HepG2 (cell line): Measurements from ENCODE around the gene ISG20. TPM values are rescaled to one million over a fixed set of nuclear protein-coding genes. Genes with fewer than 3 reads are reported as not detected.

Experiments used
- ATAC-seq: fragments of 200-7000 bp; cut with Tn5 transposase; 3 replicates; pipeline ENCODE4 v1.9.1; 2020; ENCODE audit warnings: mild to moderate bottlenecking, moderate library complexity
- BruUV-seq: library from RNA; stranded (reverse); fragments of 400-500 nt; replicated peaks from 2 replicates; lab custom pipeline; 2021; lab: Mats Ljungman, UMichigan
- CTCF ChIA-PET: fragments of 300-600 bp; formaldehyde crosslinking; extraction: SDS; loops from one replicate; lab custom pipeline; 2021; ENCODE audit warnings: low total read pairs, inconsistent platforms, low intra/inter-chr PET ratio; lab: Yijun Ruan, JAX
- POLR2A ChIA-PET: fragments of 350-600 bp; sonication (Branson Sonifier 250); formaldehyde crosslinking; loops from one replicate; lab custom pipeline; 2020; ENCODE audit warnings: antibody characterized with exemption, inconsistent platforms; lab: Yijun Ruan, JAX
- DNase-seq: peaks from one replicate; pipeline ENCODE4 v3.0.0-alpha.2; 2015; ENCODE audit warnings: low spot score
- FAIRE-seq: peaks from 3 replicates; lab custom pipeline; 2011; peaks lifted over from hg19 to GRCh38; lab: Jason Lieb, UNC
- H2AFZ ChIP-seq: one replicate; pipeline ENCODE4 v1.6.1; 2011; ENCODE audit warnings: low read length, inconsistent platforms
- H3K27ac ChIP-seq: fragments of 300-600 bp; 3 replicates; pipeline ENCODE4 v1.8.0; 2011; ENCODE audit warnings: mixed run types, mild to moderate bottlenecking, mixed read lengths, low read length, inconsistent platforms; ENCODE audit not compliant: insufficient read depth; ENCODE audit errors: extremely low read length
- H3K27me3 ChIP-seq, 2 experiments: fragments of 200-600 bp in 1 of 2; 2 replicates in 1 of 2; 3 replicates in 1 of 2; pipeline versions ENCODE4 v1.6.0 to v1.8.0; 2011; ENCODE audit warnings: low read length in 2 of 2, mild to moderate bottlenecking in 2 of 2, moderate library complexity in 2 of 2, inconsistent platforms in 1 of 2; ENCODE audit not compliant: insufficient read depth in 2 of 2, control insufficient read depth in 1 of 2
- H3K36me3 ChIP-seq, 2 experiments: fragments of 200-600 bp in 1 of 2; replicated peaks in 1 of 2; 2 replicates in 1 of 2; 3 replicates in 1 of 2; pipeline versions ENCODE4 v1.5.1 to v1.8.0; 2011; ENCODE audit warnings: low read length in 2 of 2, inconsistent platforms in 1 of 2; ENCODE audit not compliant: insufficient read depth in 2 of 2, control insufficient read depth in 1 of 2
- H3K4me1 ChIP-seq: 2 replicates; pipeline ENCODE4 v1.5.1; 2012; ENCODE audit warnings: low read length, inconsistent platforms; ENCODE audit not compliant: insufficient read depth
- H3K4me2 ChIP-seq: 2 replicates; pipeline ENCODE4 v1.6.0; 2011; ENCODE audit warnings: low read depth, low read length, inconsistent platforms
- H3K4me3 ChIP-seq, 3 experiments: fragments of 200-600 bp in 1 of 3; sonication (generic), shearing (Covaris generic) in 1 of 3; replicated peaks in 1 of 3; 2 replicates each; pipeline ENCODE4 v1.5.1; 2011 to 2016; ENCODE audit warnings: low read length in 3 of 3, inconsistent platforms in 2 of 3, low read depth in 2 of 3, mild to moderate bottlenecking in 2 of 3, control low read depth in 1 of 3, mixed read lengths in 1 of 3; ENCODE audit not compliant: insufficient read depth in 1 of 3
- H3K79me2 ChIP-seq: one replicate; pipeline ENCODE4 v1.6.1; 2011; ENCODE audit warnings: low read length, inconsistent platforms; ENCODE audit not compliant: insufficient read depth
- H3K9ac ChIP-seq: 2 replicates; pipeline ENCODE4 v1.6.0; 2011; ENCODE audit warnings: mild to moderate bottlenecking, low read depth, low read length, inconsistent platforms; ENCODE audit not compliant: insufficient read depth
- H3K9me3 ChIP-seq: 2 replicates; pipeline ENCODE4 v1.5.1; 2012; ENCODE audit warnings: mild to moderate bottlenecking, low read length
- H4K20me1 ChIP-seq: 2 replicates; pipeline ENCODE4 v1.6.0; 2011; ENCODE audit warnings: inconsistent platforms, mild to moderate bottlenecking, low read length, moderate library complexity; ENCODE audit not compliant: insufficient read depth
- ZNF768 ChIP-seq: sonication (generic); formaldehyde crosslinking; IDR thresholded peaks from 2 replicates; pipeline ENCODE4 v1.4.0; 2020; ENCODE audit warnings: missing genetic modification reagents
- WGBS: methylation state at CpG from one replicate; pipeline ENCODE4 v1.1.6; 2017; ENCODE audit warnings: low lambda C conversion rate; 5-methylcytosine and 5-hydroxymethylcytosine counted together
- in situ Hi-C: cut with HindIII; loops from 2 replicates; pipeline ENCODE4 v1.10.0; 2017; ENCODE audit warnings: low pct_unique_long_range_greater_than_20kb; ENCODE audit not compliant: extremely low pct_ligation_motif_present
- intact Hi-C: fragments of 100-400 bp; cut with micrococcal nuclease; formaldehyde crosslinking; loops from one replicate; pipeline ENCODE4 v1.10.0; 2022; ENCODE audit not compliant: unreplicated experiment
- polyA plus RNA-seq, 8 experiments: library from polyadenylated mRNA; depleted of rRNA in 3 of 8; stranded (reverse) in 7 of 8; unstranded in 1 of 8; fragments of >200 nt; fragmentation: Illumina TruSeq in 4 of 8; extraction: Trizol in 4 of 8; gene quantifications; 2 replicates each; pipeline versions ENCODE4 v1.2.1 to v1.2.3, GENCODE V29; 2011 to 2016; ENCODE audit warnings: low read depth in 4 of 8, missing spikeins in 1 of 8, mixed read lengths in 1 of 8; ENCODE audit not compliant: insufficient read depth in 1 of 8
- total RNA-seq, 5 experiments: library from RNA; depleted of rRNA; stranded (reverse); fragments of >200 nt; fragmentation: Illumina TruSeq; extraction: Trizol; gene quantifications; 2 replicates each; pipeline ENCODE4 v1.2.3, GENCODE V29; 2016; ENCODE audit warnings: low read depth in 1 of 5
- TF ChIP-seq, protein P1 (sequence below): sonication (generic); formaldehyde crosslinking; IDR thresholded peaks from 2 replicates; pipeline ENCODE4 v1.4.0; 2020; ENCODE audit warnings: missing genetic modification reagents, mild to moderate bottlenecking, borderline replicate concordance
- TF ChIP-seq, protein P2 (sequence below): sonication (generic); formaldehyde crosslinking; IDR thresholded peaks from 2 replicates; pipeline ENCODE4 v1.9.0; 2022; ENCODE audit warnings: missing genetic modification reagents, mild to moderate bottlenecking, borderline replicate concordance

ISG20 gene
- total and polyA plus RNA-seq, 2 of the 13 experiments (the other 11 are each of a cell fraction or from before 2014, with no cell fraction given) = 6.3 to 31.5 TPM

DNA sequence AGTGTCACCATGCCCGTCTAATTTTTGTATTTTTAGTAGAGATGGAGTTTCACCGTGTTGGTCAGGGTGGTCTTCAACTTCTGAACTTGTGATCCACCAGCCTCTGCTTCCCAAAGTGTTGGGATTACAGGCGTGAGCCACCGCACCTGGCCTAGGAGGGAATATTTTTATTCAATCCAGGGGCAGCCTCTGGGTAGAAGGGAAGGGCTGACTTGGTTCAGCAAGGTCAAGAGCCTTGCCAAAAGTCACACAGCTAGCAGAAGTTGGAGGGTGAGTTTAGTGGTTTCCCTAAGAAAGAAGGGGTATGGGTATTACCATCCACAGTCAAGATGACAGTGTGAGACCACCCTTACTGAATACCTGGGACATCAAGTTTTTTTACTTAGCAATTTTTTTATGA is 22.6 kb upstream of the ISG20 start:
- Histone ChIP-seq H3K4me1 (peaks cover 33% of the 10 kb centered on the region), H2AFZ (no peak overlapping the region), H3K36me3 (no peaks in the 10 kb centered on the region), H4K20me1 (no peaks in the 10 kb centered on the region), H3K4me3 (no peak overlapping the region), H3K27ac (no peak overlapping the region), H3K9me3 (no peaks in the 10 kb centered on the region), H3K4me2 (no peak overlapping the region), H3K79me2 (peaks cover 4% of the 10 kb centered on the region), H3K27me3 (no peaks in the 10 kb centered on the region), H3K9ac (no peak overlapping the region)
- FAIRE-seq (no peak), ATAC-seq (no peak), DNase-seq (no peak)
- in situ Hi-C loops = loop anchor here (5.0 kb wide), 1 partner anchor 149 kb away; the partner anchor contains the start of genes MRPL46 and MRPS11
- intact Hi-C loops = no loop called here
- peak; percentile 81 for TF ChIP-seq ZNF768 (CRISPR knock-in tag)
- TF ChIP-seq, protein P1, sequence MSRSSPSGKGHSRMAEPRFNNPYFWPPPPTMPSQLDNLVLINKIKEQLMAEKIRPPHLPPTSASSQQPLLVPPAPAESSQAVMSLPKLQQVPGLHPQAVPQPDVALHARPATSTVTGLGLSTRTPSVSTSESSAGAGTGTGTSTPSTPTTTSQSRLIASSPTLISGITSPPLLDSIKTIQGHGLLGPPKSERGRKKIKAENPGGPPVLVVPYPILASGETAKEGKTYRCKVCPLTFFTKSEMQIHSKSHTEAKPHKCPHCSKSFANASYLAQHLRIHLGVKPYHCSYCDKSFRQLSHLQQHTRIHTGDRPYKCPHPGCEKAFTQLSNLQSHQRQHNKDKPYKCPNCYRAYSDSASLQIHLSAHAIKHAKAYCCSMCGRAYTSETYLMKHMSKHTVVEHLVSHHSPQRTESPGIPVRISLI (CRISPR knock-in tag) = no peak
- TF ChIP-seq, protein P2, sequence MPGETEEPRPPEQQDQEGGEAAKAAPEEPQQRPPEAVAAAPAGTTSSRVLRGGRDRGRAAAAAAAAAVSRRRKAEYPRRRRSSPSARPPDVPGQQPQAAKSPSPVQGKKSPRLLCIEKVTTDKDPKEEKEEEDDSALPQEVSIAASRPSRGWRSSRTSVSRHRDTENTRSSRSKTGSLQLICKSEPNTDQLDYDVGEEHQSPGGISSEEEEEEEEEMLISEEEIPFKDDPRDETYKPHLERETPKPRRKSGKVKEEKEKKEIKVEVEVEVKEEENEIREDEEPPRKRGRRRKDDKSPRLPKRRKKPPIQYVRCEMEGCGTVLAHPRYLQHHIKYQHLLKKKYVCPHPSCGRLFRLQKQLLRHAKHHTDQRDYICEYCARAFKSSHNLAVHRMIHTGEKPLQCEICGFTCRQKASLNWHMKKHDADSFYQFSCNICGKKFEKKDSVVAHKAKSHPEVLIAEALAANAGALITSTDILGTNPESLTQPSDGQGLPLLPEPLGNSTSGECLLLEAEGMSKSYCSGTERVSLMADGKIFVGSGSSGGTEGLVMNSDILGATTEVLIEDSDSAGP (CRISPR knock-in tag) = no peak
- POLR2A ChIA-PET = interaction anchor here (2.0 to 2.2 kb wide), 2 partner anchors 22 to 149 kb away, joined by 16 to 19 read pairs; partner anchors contain the start of genes ISG20, MRPL46 and MRPS11
- CTCF ChIA-PET = no interaction called here
- BruUV-seq = no TSS peak
- 97% methylated on average over 4 of the region's 4 CpGs for WGBS
